Activated naive CD4-positive, alpha-beta T cell treated with anti-CD3 and anti-CD28 coated beads, Interleukin-2, amount 50 U/mL, for 24 hours (primary cell): ENCODE results near the gene NSG2.

Source experiments
- H3K27ac Mint-ChIP-seq: one replicate; pipeline ENCODE4 v1.8.0; 2021; ENCODE audit warnings: mild to moderate bottlenecking, mixed read lengths
- H3K27me3 Mint-ChIP-seq: one replicate; pipeline ENCODE4 v1.8.0; 2021; ENCODE audit warnings: mixed read lengths
- H3K36me3 Mint-ChIP-seq: one replicate; pipeline ENCODE4 v1.8.0; 2021; ENCODE audit warnings: mixed read lengths
- H3K4me1 Mint-ChIP-seq: one replicate; pipeline ENCODE4 v1.8.0; 2021; ENCODE audit warnings: mixed read lengths
- H3K4me3 Mint-ChIP-seq: one replicate; pipeline ENCODE4 v1.8.0; 2021; ENCODE audit warnings: mild to moderate bottlenecking, mixed read lengths
- H3K9me3 Mint-ChIP-seq: one replicate; pipeline ENCODE4 v1.8.0; 2021; ENCODE audit warnings: mixed read lengths

NSG2 gene

DNA sequence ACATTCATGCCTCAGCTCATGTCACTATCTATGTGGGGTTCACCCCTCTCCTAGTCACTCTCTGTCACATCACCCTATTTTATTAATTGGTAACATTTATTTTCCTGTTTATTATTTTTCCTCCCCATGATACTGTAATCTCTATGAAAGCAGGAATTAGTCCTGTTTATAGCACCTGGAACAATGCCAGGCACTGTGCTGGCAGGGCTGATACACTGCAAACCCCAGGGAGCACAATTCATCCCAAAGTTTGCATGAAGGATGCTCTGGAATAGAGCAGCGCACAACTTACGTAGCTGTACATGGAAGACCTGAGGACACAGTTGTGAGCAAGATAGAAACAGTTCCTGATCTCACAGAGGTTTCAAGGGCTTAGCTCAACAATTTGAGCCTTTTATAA lies 103.2 kb downstream of the NSG2 start:
- peaks cover 3% of the 10 kb centered on the region for H3K27me3 Mint-ChIP-seq
- no peaks in the 10 kb centered on the region for H3K4me1 Mint-ChIP-seq
- no peaks in the 10 kb centered on the region for H3K36me3 Mint-ChIP-seq
- no peak overlapping the region for H3K27ac Mint-ChIP-seq
- H3K9me3 Mint-ChIP-seq: no peaks in the 10 kb centered on the region
- no peak overlapping the region for H3K4me3 Mint-ChIP-seq

- peaks cover 3% of the 10 kb centered on the region for H3K27me3 Mint-ChIP-seq
- H3K4me3 Mint-ChIP-seq: no peak overlapping the region
- H3K36me3 Mint-ChIP-seq: no peaks in the 10 kb centered on the region
- no peaks in the 10 kb centered on the region for H3K4me1 Mint-ChIP-seq
- H3K9me3 Mint-ChIP-seq: no peaks in the 10 kb centered on the region
- no peak overlapping the region for H3K27ac Mint-ChIP-seq
Measured at GRCh38 chr5:174149426-174149825, 103.9 kb downstream of the NSG2 start.

- Mint-ChIP-seq H3K4me1 (no peaks in the 10 kb centered on the region), H3K36me3 (no peaks in the 10 kb centered on the region), H3K27ac (no peak overlapping the region), H3K4me3 (no peak overlapping the region), H3K9me3 (no peaks in the 10 kb centered on the region), H3K27me3 (peaks cover 3% of the 10 kb centered on the region)
Measured at GRCh38 chr5:174149989-174150388, 104.5 kb downstream of the NSG2 start.

GRCh38 chr5:174151599-174152181 lies 106.2 kb downstream of the NSG2 start:
- Mint-ChIP-seq H3K9me3 (no peaks in the 10 kb centered on the region), H3K4me1 (no peaks in the 10 kb centered on the region), H3K4me3 (no peak overlapping the region), H3K27me3 (peaks cover 3% of the 10 kb centered on the region), H3K27ac (no peak overlapping the region), H3K36me3 (no peaks in the 10 kb centered on the region)

DNA sequence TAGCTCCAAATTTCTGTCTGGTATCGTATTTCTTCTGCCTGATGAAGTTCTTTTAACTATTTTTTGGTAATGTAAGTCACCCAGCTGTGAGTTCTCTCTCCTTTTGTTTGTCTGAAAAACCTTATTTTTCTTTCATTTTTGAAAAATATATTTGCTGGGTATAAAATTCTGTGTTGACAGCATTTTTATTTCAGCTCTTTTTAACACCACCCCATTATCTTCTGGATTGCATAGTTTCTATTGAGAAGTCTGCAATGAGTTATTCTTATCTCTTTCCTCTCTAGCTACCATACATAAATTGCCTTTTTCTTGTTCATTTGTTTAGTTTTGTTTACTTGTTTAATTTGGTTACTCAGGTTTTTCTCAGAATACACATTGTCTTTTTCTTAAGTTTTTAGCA lies 109.1 kb downstream of the NSG2 start:
- H3K27ac Mint-ChIP-seq: no peak overlapping the region
- no peaks in the 10 kb centered on the region for H3K4me1 Mint-ChIP-seq
- peaks cover 10% of the 10 kb centered on the region for H3K9me3 Mint-ChIP-seq
- H3K4me3 Mint-ChIP-seq: no peak overlapping the region
- peaks cover 4% of the 10 kb centered on the region for H3K27me3 Mint-ChIP-seq
- H3K36me3 Mint-ChIP-seq: no peaks in the 10 kb centered on the region

DNA sequence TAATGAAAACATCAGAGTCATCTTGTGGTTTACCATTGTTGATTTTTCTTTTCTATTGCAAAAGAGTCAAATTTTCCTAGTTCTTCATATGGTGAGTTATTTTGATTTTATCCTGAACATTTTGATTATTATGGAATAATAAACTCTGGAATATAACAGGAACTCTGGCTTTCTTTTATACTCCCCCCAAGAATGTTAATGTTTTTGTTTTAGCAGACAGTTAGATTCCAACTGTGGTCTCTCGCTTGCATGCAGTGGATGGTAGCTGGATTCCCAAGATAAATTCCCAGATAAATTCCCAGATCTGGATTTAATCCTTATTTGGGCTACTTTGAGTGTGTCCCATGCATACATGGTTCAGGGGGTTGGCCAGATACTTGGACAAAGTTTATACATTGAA lies 109.8 kb downstream of the NSG2 start:
- no peak overlapping the region for H3K4me3 Mint-ChIP-seq
- H3K9me3 Mint-ChIP-seq: peaks cover 10% of the 10 kb centered on the region
- peaks cover 3% of the 10 kb centered on the region for H3K27me3 Mint-ChIP-seq
- no peak overlapping the region for H3K27ac Mint-ChIP-seq
- H3K36me3 Mint-ChIP-seq: no peaks in the 10 kb centered on the region
- no peaks in the 10 kb centered on the region for H3K4me1 Mint-ChIP-seq

DNA sequence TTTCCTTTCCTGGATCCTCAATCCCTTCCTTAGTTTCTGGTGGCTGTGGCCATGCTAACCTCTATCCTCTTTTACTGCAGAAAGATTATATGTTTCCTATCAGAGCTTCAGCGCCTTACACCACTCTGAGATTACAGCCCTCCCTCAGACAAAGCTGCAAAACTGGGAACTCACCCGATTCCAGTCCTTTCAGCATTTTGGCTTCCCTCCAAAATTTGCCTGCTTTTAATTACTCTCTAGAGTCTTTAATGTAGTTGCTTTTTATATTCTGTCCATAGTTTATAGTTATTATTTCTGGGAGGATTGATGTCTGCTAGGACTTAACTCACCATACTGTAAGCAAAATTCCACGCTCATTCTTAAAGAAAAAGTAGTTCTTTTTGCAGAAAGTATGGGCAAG lies 110.2 kb downstream of the NSG2 start:
- Mint-ChIP-seq H3K4me1 (no peaks in the 10 kb centered on the region), H3K27me3 (peaks cover 3% of the 10 kb centered on the region), H3K9me3 (peaks cover 10% of the 10 kb centered on the region), H3K36me3 (no peaks in the 10 kb centered on the region), H3K4me3 (no peak overlapping the region), H3K27ac (no peak overlapping the region)

GRCh38 chr5:174157048-174157447 lies 111.5 kb downstream of the NSG2 start:
- Mint-ChIP-seq H3K36me3 (no peaks in the 10 kb centered on the region), H3K4me3 (no peak overlapping the region), H3K27ac (no peak overlapping the region), H3K27me3 (peaks cover 3% of the 10 kb centered on the region), H3K4me1 (no peaks in the 10 kb centered on the region), H3K9me3 (peaks cover 10% of the 10 kb centered on the region)
